Measurements from ENCODE around the gene ADISSP. TPM values are rescaled to one million over a fixed set of nuclear protein-coding genes. Genes with fewer than 3 reads are reported as not detected.

ADISSP gene
- total and polyA plus RNA-seq, 2 of the 8 experiments (the other 6 are each of a cell fraction or from before 2014, with no cell fraction given): 111 to 141 TPM

DNA sequence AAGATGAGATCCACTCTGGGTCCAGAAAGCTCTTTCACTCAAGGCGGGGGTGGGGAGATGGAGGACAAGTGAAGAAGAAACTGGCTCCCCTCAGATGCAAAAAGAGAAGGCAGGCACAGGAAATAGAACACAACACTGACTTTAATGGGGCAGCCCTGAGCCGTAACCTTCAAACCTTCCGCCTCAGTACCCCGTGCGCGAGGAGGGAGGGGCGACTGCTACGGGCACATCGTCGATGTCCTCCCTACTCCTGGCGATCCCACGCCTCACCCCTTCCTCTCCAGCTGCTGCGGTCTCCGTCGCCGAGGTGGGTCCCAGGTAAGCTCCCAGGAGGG is 9.8 kb upstream of the ADISSP start (continued):
- TF ChIP-seq RAD21 (IDR thresholded peaks at IDR 0.05 in 1 of 2, conservative IDR thresholded peaks at IDR 0.05 in 1 of 2; ENCODE audit: low read depth in 2 of 2, low read length in 2 of 2): no peak
- TF ChIP-seq BACH1 (IDR thresholded peaks at IDR 0.05; ENCODE audit: low read length): no peak
- TF ChIP-seq, protein P1, sequence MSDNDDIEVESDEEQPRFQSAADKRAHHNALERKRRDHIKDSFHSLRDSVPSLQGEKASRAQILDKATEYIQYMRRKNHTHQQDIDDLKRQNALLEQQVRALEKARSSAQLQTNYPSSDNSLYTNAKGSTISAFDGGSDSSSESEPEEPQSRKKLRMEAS (IDR thresholded peaks at IDR 0.05): peak; percentile 46
- no peak for TF ChIP-seq GABPA (IDR thresholded peaks at IDR 0.05; ENCODE audit: borderline replicate concordance, insufficient read depth, low read length)
